ENCODE results near the gene LRRC8D.

DNA sequence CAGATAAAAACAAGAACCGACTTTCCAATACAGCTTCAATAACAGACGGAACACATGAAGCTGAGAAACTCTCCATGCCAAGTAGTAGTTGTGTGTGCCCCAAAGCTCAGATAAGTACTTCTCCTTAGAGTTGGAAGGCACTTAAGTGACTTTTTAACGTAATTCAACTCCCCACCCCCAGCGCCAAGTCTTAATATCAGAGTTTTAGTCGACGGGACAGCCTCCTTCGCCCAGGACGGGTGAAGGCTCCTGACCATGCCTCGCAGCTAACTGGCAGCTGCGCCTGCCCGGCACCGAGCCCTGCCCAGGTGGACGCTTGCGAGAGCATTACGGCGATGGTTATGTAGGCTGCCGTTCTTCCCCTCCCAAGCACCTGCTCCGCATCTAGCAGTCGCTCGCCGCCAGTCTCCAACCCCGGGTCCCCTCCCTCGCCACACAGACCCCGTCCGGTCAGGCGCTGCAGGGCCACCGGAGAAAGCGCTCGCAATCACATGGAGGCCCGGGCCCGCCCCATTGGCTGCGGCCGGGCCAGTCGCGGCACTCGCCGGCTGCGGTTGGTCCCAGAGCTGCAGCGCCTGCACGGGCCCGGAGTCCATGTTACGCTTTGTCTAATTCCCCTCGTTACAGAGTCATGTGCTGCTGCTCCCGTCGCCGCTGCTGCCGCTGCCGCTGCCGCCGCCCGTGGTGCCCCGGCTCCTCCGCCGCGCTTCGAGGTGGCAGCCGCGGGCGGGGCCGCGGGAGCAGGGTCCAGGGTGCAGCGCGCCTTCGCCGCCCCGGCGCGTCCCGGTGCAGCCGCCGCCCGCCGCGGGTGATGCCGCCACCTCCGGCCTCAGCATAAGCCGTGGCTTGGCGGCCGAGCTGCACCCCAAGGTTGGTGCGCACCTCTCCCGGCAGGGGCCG, at the start of gene LRRC8D:
- TF ChIP-seq, protein P1, sequence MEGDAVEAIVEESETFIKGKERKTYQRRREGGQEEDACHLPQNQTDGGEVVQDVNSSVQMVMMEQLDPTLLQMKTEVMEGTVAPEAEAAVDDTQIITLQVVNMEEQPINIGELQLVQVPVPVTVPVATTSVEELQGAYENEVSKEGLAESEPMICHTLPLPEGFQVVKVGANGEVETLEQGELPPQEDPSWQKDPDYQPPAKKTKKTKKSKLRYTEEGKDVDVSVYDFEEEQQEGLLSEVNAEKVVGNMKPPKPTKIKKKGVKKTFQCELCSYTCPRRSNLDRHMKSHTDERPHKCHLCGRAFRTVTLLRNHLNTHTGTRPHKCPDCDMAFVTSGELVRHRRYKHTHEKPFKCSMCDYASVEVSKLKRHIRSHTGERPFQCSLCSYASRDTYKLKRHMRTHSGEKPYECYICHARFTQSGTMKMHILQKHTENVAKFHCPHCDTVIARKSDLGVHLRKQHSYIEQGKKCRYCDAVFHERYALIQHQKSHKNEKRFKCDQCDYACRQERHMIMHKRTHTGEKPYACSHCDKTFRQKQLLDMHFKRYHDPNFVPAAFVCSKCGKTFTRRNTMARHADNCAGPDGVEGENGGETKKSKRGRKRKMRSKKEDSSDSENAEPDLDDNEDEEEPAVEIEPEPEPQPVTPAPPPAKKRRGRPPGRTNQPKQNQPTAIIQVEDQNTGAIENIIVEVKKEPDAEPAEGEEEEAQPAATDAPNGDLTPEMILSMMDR (conservative IDR thresholded peaks at IDR 0.05; ENCODE audit: low read depth, low read length): no peak
- TF ChIP-seq EZH2phosphoT487 (IDR thresholded peaks at IDR 0.05; ENCODE audit: borderline replicate concordance, low read length): no peak
